CD4-positive, alpha-beta T cell (primary cell): ENCODE measurements around the gene SNX25. TPM values are rescaled to one million over a fixed set of nuclear protein-coding genes. Genes with fewer than 3 reads are reported as not detected.

Experiments used
- ATAC-seq: fragments of 200-7000 bp; cut with Tn5 transposase; one replicate; pipeline ENCODE4 v1.10.0; 2022; ENCODE audit warnings: mild to moderate bottlenecking; ENCODE audit not compliant: poor library complexity
- CTCF ChIA-PET: fragments of 350-600 bp; sonication (Branson Sonifier 250); formaldehyde crosslinking; loops from one replicate; lab custom pipeline; 2021; ENCODE audit warnings: antibody characterized with exemption, inconsistent platforms; lab: Charles Lee
- POLR2A ChIA-PET: fragments of 350-600 bp; sonication (Branson Sonifier 250); formaldehyde crosslinking; loops from one replicate; lab custom pipeline; 2021; ENCODE audit warnings: antibody characterized with exemption, inconsistent platforms; lab: Charles Lee
- DNase-seq, 14 experiments: peaks; one replicate each; pipeline ENCODE4 v3.0.0-alpha.2; 2013 to 2020; ENCODE audit warnings: mixed read lengths in 2 of 14
- H3K27ac ChIP-seq, 2 donors: one replicate each; pipeline versions ENCODE4 v1.5.1 to v1.7.0; 2013; ENCODE audit warnings: low read length in 2 of 2, low read depth in 1 of 2, mild to moderate bottlenecking in 1 of 2
- H3K27me3 ChIP-seq, 2 experiments: 1 replicate in 1 of 2; 2 replicates in 1 of 2; pipeline versions ENCODE4 v1.6.1 to v1.7.0; 2013; ENCODE audit warnings: low read length in 2 of 2, control low read depth in 1 of 2, mild to moderate bottlenecking in 1 of 2, moderate library complexity in 1 of 2; ENCODE audit not compliant: insufficient read depth in 2 of 2, control insufficient read depth in 1 of 2
- H3K36me3 ChIP-seq: one replicate; pipeline ENCODE4 v1.6.1; 2013; ENCODE audit warnings: low read length, control low read depth; ENCODE audit not compliant: insufficient read depth
- H3K4me1 ChIP-seq: one replicate; pipeline ENCODE4 v1.6.1; 2013; ENCODE audit warnings: low read length, control low read depth; ENCODE audit not compliant: insufficient read depth
- H3K4me3 ChIP-seq: one replicate; pipeline ENCODE4 v1.5.1; 2013; ENCODE audit warnings: mild to moderate bottlenecking, low read length, moderate library complexity
- H3K9me3 ChIP-seq, 2 experiments: 1 replicate in 1 of 2; 2 replicates in 1 of 2; pipeline versions ENCODE4 v1.6.1 to v1.7.0; 2013; ENCODE audit warnings: low read length in 2 of 2, mild to moderate bottlenecking in 2 of 2, control low read depth in 1 of 2, moderate library complexity in 1 of 2; ENCODE audit not compliant: control insufficient read depth in 1 of 2, insufficient read depth in 1 of 2
- H3K27ac Mint-ChIP-seq: one replicate; pipeline ENCODE4 v1.8.0; 2020; ENCODE audit warnings: mixed read lengths
- H3K27me3 Mint-ChIP-seq: one replicate; pipeline ENCODE4 v1.8.0; 2021; ENCODE audit warnings: mixed read lengths
- H3K36me3 Mint-ChIP-seq: one replicate; pipeline ENCODE4 v1.8.0; 2021; ENCODE audit warnings: low read depth, mixed read lengths
- H3K4me1 Mint-ChIP-seq: one replicate; pipeline ENCODE4 v1.8.0; 2021; ENCODE audit warnings: low read depth, mixed read lengths
- H3K4me3 Mint-ChIP-seq: one replicate; pipeline ENCODE4 v1.8.0; 2020; ENCODE audit warnings: mild to moderate bottlenecking, mixed read lengths
- H3K9me3 Mint-ChIP-seq: one replicate; pipeline ENCODE4 v1.8.0; 2020; ENCODE audit warnings: mixed read lengths
- intact Hi-C, 2 experiments: fragments of 100-400 bp; cut with DNase I in 1 of 2; cut with micrococcal nuclease in 1 of 2; formaldehyde crosslinking; loops; one replicate each; pipeline versions ENCODE4 v1.15.1 to v1.9.0; 2023 to 2025; cut with DNase I, micrococcal nuclease
- total RNA-seq, 174 experiments: library from RNA in 2 of 174; stranded (reverse) in 2 of 174; gene quantifications; one replicate each; pipeline ENCODE4 v1.2.3 and lab custom pipeline; 2021 to 2026
- TF ChIP-seq, protein P1 (sequence below): fragments of 200-600 bp; IDR thresholded peaks from one replicate; pipeline ENCODE4 v1.8.0; 2022; ENCODE audit warnings: antibody characterized with exemption, mild to moderate bottlenecking

Gene SNX25
- total RNA-seq, 2 experiments from 2014 or later: 7.9 to 9.1 TPM

DNA sequence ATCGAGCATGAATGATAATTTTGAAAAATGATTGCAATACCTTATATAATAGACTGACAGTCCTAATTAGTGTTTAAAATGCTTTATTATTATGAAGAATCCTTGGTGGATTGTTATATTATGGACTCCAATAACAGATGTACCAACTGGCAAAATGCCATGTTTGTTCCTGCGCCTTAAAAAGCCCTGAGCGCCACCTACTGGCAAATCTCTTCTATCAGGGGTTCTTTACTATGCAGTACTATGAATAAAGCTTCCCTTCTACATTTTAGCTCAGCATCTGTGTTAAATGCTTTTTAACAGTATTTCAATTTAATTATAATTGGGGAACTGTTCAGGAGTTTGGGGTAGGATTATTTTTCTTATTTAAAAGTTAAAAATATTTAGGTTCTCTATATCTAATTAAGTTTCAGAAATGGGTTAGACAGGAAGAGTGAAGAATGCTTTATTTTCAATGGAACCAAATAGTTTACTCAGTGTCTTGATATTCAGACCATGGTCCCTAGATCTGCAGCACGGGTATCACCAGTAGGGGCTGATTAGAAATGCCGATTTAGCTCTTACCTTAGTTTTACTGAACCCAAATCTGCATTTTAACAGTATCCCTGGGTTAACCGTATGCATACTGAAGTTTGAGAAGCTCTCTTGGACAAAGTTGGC, 25.6 kb upstream of the SNX25 start:
- no peak overlapping the region for H3K4me3 ChIP-seq
- peaks cover 17% of the 10 kb centered on the region for H3K36me3 ChIP-seq
- peak; percentile 67 for ATAC-seq
- no peak overlapping the region for H3K27ac ChIP-seq
- Mint-ChIP-seq H3K36me3 (peaks cover 41% of the 10 kb centered on the region), H3K9me3 (no peaks in the 10 kb centered on the region), H3K27me3 (no peaks in the 10 kb centered on the region), H3K4me1 (peaks cover 57% of the 10 kb centered on the region), H3K4me3 (no peak overlapping the region), H3K27ac (no peak overlapping the region)
- H3K4me1 ChIP-seq: peaks cover 13% of the 10 kb centered on the region
- DNase-seq: peak; percentile 54 to 91 (median 70)
- ChIA-PET CTCF (interaction anchor here (0.6 to 2.2 kb wide), 19 partner anchors 10 to 297 kb away, joined by 3 to 24 read pairs (median 4); partner anchors contain the start of genes SLC25A4 and SNX25), POLR2A (interaction anchor here (0.6 to 1.8 kb wide), 4 partner anchors 12 to 49 kb away, joined by 3 to 7 read pairs (median 4); no protein-coding TSS in a partner anchor)
- intact Hi-C loops: loop anchor here (1.0 to 10.0 kb wide), 4 partner anchors 144 to 411 kb away; no protein-coding TSS in a partner anchor
- H3K27me3 ChIP-seq: no peaks in the 10 kb centered on the region
- TF ChIP-seq, protein P1, sequence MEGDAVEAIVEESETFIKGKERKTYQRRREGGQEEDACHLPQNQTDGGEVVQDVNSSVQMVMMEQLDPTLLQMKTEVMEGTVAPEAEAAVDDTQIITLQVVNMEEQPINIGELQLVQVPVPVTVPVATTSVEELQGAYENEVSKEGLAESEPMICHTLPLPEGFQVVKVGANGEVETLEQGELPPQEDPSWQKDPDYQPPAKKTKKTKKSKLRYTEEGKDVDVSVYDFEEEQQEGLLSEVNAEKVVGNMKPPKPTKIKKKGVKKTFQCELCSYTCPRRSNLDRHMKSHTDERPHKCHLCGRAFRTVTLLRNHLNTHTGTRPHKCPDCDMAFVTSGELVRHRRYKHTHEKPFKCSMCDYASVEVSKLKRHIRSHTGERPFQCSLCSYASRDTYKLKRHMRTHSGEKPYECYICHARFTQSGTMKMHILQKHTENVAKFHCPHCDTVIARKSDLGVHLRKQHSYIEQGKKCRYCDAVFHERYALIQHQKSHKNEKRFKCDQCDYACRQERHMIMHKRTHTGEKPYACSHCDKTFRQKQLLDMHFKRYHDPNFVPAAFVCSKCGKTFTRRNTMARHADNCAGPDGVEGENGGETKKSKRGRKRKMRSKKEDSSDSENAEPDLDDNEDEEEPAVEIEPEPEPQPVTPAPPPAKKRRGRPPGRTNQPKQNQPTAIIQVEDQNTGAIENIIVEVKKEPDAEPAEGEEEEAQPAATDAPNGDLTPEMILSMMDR: peak; percentile 93
- no peaks in the 10 kb centered on the region for H3K9me3 ChIP-seq

DNA sequence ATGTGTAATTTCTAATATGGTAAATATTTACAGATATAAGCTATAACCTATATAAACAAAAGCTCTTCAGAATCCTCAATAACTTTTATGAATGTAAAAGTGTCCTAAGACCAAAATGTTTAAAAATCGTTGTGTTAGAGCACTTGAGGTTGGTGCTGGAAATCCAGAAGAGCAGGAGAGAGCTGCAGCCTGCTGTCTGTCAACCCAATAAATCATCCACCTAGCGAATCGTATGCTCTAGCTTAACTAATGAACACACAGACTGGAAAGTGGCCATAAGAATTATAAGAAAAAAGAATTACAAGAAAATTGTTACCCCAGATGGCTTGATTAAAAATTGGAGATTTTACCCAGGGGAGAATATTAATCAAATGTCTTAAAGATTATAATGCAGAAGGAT, 22.6 kb upstream of the SNX25 start:
- Histone ChIP-seq H3K36me3 (peaks cover 38% of the 10 kb centered on the region), H3K4me1 (peaks cover 13% of the 10 kb centered on the region), H3K27me3 (no peaks in the 10 kb centered on the region), H3K4me3 (no peak overlapping the region), H3K27ac (no peak overlapping the region), H3K9me3 (no peaks in the 10 kb centered on the region)
- no peaks in the 10 kb centered on the region for H3K27me3 Mint-ChIP-seq
- intact Hi-C loops: loop anchor here in 1 of 2 experiments (10.0 kb wide), 2 partner anchors 182 to 408 kb away; no protein-coding TSS in a partner anchor
- ATAC-seq (no peak), DNase-seq (no peak)
- no peaks in the 10 kb centered on the region for H3K9me3 Mint-ChIP-seq
- peaks cover 55% of the 10 kb centered on the region for H3K36me3 Mint-ChIP-seq
- peaks cover 69% of the 10 kb centered on the region for H3K4me1 Mint-ChIP-seq
- POLR2A ChIA-PET: interaction anchor here (1.4 kb wide), 1 partner anchor 145 kb away, joined by 3 read pairs; no protein-coding TSS in a partner anchor
- TF ChIP-seq, protein P1: no peak
- H3K4me3 Mint-ChIP-seq: no peak overlapping the region
- CTCF ChIA-PET: interaction anchor here (1.0 to 1.2 kb wide), 3 partner anchors 10 to 52 kb away, joined by 3 to 4 read pairs (median 3); no protein-coding TSS in a partner anchor
- H3K27ac Mint-ChIP-seq: no peak overlapping the region

DNA sequence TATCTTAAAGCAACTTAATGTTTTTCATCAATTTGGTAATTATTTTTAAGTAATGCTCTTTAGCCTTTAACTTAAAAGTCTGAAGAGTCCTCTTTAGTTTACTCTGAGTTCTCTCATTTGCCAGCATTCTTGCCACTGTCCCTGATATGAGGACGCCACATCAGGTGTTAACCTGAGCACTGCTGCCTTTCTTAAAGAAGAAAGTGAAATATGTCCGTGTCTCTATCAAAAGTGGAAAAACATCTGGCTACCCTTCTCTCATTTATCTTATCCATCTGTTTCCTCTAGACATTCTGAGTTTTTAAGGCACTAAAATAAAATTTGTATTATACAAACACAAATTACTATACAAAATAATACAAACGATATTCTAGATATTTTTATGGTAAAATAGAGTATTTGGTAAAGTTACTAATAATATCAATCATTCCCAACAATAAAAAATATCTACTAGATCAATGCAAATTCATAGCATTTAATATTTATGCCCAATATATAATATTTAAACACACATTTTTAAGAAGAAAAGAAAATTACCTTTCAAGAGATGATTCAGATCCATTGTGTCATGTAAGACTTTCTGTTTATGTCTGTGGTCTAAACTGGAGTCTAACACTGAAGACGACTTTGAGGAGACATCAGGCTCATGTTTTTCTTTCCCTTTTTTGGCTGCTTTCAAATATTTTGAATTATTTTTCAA, 19.6 kb upstream of the SNX25 start:
- no peak for DNase-seq
- POLR2A ChIA-PET: no interaction called here
- Histone ChIP-seq H3K27me3 (no peaks in the 10 kb centered on the region), H3K36me3 (peaks cover 43% of the 10 kb centered on the region), H3K9me3 (no peaks in the 10 kb centered on the region), H3K4me3 (no peak overlapping the region), H3K4me1 (peaks cover 7% of the 10 kb centered on the region), H3K27ac (no peak overlapping the region)
- CTCF ChIA-PET: no interaction called here
- no peaks in the 10 kb centered on the region for H3K27me3 Mint-ChIP-seq
- H3K27ac Mint-ChIP-seq: no peak overlapping the region
- H3K9me3 Mint-ChIP-seq: no peaks in the 10 kb centered on the region
- no peak overlapping the region for H3K4me3 Mint-ChIP-seq
- peaks cover 56% of the 10 kb centered on the region for H3K4me1 Mint-ChIP-seq
- intact Hi-C loops: loop anchor here in 1 of 2 experiments (10.0 kb wide), 2 partner anchors 185 to 405 kb away; no protein-coding TSS in a partner anchor
- H3K36me3 Mint-ChIP-seq: peaks cover 51% of the 10 kb centered on the region
- TF ChIP-seq, protein P1: no peak
- ATAC-seq: no peak
